GM23338 (cell line): Measurements from ENCODE around the gene DRAXIN.

Experiments
- CREB1 ChIP-seq: fragments of 250-450 bp; sonication (Bioruptor Pico); IDR thresholded peaks from 2 replicates; pipeline ENCODE4 v1.5.0; 2020; ENCODE audit warnings: low read depth, mild to moderate bottlenecking, moderate library complexity
- EZH2 ChIP-seq: fragments of 200-600 bp; sonication (generic); IDR thresholded peaks from one replicate; pipeline ENCODE4 v1.8.0; 2017; ENCODE audit warnings: antibody characterized with exemption, mild to moderate bottlenecking, low read depth; ENCODE audit not compliant: unreplicated experiment
- EZH2phosphoT487 ChIP-seq: fragments of 200-600 bp; sonication (generic); IDR thresholded peaks from one replicate; pipeline ENCODE4 v1.8.1; 2018; ENCODE audit warnings: antibody characterized with exemption; ENCODE audit not compliant: unreplicated experiment
- POLR2AphosphoS5 ChIP-seq: IDR thresholded peaks from 2 replicates; pipeline ENCODE4 v1.6.1; 2016; ENCODE audit warnings: antibody characterized with exemption, low read depth
- REST ChIP-seq: IDR thresholded peaks from one replicate; pipeline ENCODE4 v1.6.1; 2018; ENCODE audit warnings: antibody characterized with exemption; ENCODE audit not compliant: unreplicated experiment
- TF ChIP-seq, protein P1 (sequence below), 2 experiments: fragments of 200-600 bp in 1 of 2; sonication (generic) in 1 of 2; conservative IDR thresholded peaks; 2 replicates each; pipeline versions ENCODE4 v1.5.1 to v1.6.1; 2016 to 2017; ENCODE audit warnings: antibody characterized with exemption in 2 of 2, low read depth in 2 of 2, mild to moderate bottlenecking in 2 of 2, moderate library complexity in 1 of 2

- TF ChIP-seq, protein P1, sequence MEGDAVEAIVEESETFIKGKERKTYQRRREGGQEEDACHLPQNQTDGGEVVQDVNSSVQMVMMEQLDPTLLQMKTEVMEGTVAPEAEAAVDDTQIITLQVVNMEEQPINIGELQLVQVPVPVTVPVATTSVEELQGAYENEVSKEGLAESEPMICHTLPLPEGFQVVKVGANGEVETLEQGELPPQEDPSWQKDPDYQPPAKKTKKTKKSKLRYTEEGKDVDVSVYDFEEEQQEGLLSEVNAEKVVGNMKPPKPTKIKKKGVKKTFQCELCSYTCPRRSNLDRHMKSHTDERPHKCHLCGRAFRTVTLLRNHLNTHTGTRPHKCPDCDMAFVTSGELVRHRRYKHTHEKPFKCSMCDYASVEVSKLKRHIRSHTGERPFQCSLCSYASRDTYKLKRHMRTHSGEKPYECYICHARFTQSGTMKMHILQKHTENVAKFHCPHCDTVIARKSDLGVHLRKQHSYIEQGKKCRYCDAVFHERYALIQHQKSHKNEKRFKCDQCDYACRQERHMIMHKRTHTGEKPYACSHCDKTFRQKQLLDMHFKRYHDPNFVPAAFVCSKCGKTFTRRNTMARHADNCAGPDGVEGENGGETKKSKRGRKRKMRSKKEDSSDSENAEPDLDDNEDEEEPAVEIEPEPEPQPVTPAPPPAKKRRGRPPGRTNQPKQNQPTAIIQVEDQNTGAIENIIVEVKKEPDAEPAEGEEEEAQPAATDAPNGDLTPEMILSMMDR (conservative IDR thresholded peaks at IDR 0.05; ENCODE audit: low read depth in 2 of 2), result no peak
- TF ChIP-seq REST (no peak), POLR2AphosphoS5 (no peak), EZH2 (no peak), CREB1 (CRISPR knock-in tag) (no peak), EZH2phosphoT487 (no peak)
These were observed 7.4 kb upstream of the DRAXIN start for GRCh38 chr1:11684070-11684469.
